SK-MEL-5 (cell line): ENCODE measurements around the gene DENND1A. TPM values are rescaled to one million over a fixed set of nuclear protein-coding genes. Genes with fewer than 3 reads are reported as not detected.

ENCODE experiments used
- DNase-seq: peaks from one replicate; pipeline ENCODE4 v3.0.0-alpha.2; 2016; ENCODE audit warnings: low read depth, low spot score
- in situ Hi-C: cut with HindIII; loops from 2 replicates; pipeline ENCODE4 v1.10.0; 2016; ENCODE audit warnings: low sequenced_read_pairs, high pct_unique_total_duplicates, low pct_unique_long_range_greater_than_20kb
- total RNA-seq: library from RNA; depleted of rRNA; stranded (reverse); fragments of >200 nt; shearing (Covaris generic); gene quantifications from 2 replicates; pipeline ENCODE4 v1.2.3, GENCODE V29; 2014

Gene DENND1A
- total RNA-seq, 1 experiment from 2014 or later = 30.4 TPM

GRCh38 chr9:123365287-123365880 is 564.5 kb downstream of the DENND1A start:
- peak; percentile 44 for DNase-seq
- in situ Hi-C loops = loop anchor here (25.0 kb wide), 1 partner anchor 253 kb away; no protein-coding TSS in a partner anchor

GRCh38 chr9:123364241-123364824 is 565.6 kb downstream of the DENND1A start:
- no peak for DNase-seq
- in situ Hi-C loops = loop anchor here (25.0 kb wide), 1 partner anchor 252 kb away; no protein-coding TSS in a partner anchor

DNA sequence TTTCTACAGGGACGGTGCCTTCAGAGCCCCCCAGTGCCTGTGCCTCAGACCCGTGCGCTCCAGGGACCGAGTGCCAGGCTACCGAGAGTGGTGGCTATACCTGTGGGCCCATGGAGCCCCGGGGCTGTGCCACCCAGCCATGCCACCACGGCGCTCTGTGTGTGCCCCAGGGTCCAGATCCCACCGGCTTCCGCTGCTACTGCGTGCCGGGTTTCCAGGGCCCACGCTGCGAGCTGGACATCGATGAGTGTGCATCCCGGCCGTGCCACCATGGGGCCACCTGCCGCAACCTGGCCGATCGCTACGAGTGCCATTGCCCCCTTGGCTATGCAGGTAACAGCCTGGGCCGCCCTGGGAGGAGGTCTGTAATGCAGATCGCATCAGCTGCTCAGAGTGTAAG is 567.1 kb downstream of the DENND1A start:
- no peak for DNase-seq
- in situ Hi-C loops = loop anchor here (25.0 kb wide), 1 partner anchor 251 kb away; no protein-coding TSS in a partner anchor

GRCh38 chr9:123361731-123362510 is 568.0 kb downstream of the DENND1A start:
- in situ Hi-C loops = loop anchor here (25.0 kb wide), 1 partner anchor 250 kb away; no protein-coding TSS in a partner anchor
- DNase-seq = no peak

DNA sequence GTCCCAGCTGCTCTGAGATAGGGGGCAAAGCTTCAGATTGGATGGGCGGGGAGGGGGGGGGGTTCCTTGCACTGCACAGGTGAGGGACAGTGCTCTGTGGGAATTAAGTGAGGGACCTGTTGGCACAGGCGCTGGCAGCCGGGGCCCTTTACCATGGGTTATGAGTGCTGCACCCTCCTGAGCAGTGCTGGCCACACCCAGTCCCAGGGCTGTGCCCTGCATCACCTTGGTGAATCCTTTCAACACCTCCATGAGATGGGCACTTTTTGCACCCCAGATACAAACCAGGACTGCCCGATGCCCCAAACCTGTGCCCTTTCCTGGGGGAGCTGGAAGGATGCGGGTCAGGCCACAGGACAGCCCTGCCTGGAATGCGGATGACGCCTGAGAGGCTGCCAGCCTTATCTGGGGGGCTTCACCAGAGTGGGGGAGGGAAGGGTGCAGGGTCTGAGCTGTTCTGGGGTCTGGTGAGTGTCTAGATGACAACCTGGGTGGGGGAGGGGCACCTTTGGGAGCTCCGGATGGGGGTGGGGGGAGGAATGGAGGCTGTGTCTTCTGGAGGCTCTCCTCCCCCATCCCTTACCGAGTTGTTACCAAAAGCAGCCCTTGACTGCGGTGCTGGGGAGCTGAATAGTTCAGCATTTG is 568.7 kb downstream of the DENND1A start:
- in situ Hi-C loops = loop anchor here (25.0 kb wide), 1 partner anchor 249 kb away; no protein-coding TSS in a partner anchor
- no peak for DNase-seq

DNA sequence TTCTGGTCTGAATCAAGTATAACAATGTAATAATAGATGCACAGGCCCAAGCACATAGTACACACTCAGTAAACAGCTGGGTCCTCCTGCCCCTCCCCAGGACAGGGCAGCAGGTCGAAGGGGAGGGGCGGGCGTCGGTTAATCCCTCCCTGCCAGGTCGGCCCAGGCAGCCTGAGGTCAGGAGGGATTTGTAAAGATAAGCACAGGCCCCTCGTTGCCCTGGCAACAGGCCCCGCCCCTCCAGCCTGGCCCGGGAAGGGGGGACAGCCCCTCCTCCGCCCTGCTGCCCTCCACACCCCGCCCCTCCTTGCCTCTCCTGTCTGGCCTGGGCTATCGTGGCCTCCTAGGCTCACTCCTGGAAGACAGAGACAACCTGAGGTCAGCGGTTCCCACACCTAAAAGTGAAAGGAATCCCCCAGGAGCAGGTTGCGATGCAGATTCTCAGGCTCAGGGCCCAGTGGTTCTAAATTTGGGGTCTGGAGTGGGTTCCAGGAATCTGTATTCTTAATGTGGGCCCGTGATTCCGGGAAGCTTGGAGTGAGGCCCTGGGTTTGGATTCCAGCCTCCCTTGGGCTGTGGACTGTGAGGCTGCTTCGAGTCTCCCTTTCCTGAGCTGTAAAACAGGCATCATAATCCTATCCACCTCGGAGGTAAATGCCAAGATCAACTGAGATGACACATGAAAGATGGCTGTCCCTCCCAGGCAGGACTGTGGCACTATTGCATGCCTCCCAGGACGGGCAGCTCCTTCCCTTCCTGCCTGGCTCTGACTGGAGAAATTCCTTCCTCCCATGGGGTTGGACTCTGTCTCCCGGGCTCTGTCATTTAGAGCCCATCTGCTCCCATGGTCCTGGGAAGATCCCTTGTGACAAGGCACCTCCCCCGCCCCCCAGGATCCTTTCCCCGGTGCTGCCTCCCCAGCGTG is 569.5 kb downstream of the DENND1A start:
- in situ Hi-C loops = loop anchor here (25.0 kb wide), 1 partner anchor 248 kb away; no protein-coding TSS in a partner anchor
- DNase-seq = peak; percentile 32

- DNase-seq = no peak
- in situ Hi-C loops = loop anchor here (25.0 kb wide), 1 partner anchor 247 kb away; no protein-coding TSS in a partner anchor
Observed at GRCh38 chr9:123359546-123359945, 570.4 kb downstream of the DENND1A start.

DNA sequence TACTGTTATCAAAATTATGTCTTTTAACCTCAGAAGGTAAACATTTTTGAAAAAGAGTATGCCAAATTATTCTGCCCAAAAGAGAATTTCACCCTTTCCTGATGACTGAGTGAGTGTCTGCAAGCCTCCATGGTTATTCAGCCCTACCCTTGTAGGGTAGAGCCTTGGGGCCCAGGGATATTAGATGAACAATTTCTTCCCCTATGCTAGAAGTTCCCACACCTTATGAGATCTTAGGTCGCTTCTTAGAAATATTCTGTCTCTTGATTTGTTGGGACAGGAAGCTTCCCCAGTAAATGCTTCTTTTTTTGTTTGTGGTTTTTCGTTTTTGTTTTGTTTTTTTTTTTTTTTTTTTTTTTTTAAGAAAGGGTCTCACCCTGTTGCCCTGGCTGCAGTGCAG is 570.8 kb downstream of the DENND1A start:
- in situ Hi-C loops = loop anchor here (25.0 kb wide), 1 partner anchor 247 kb away; no protein-coding TSS in a partner anchor
- no peak for DNase-seq

DNA sequence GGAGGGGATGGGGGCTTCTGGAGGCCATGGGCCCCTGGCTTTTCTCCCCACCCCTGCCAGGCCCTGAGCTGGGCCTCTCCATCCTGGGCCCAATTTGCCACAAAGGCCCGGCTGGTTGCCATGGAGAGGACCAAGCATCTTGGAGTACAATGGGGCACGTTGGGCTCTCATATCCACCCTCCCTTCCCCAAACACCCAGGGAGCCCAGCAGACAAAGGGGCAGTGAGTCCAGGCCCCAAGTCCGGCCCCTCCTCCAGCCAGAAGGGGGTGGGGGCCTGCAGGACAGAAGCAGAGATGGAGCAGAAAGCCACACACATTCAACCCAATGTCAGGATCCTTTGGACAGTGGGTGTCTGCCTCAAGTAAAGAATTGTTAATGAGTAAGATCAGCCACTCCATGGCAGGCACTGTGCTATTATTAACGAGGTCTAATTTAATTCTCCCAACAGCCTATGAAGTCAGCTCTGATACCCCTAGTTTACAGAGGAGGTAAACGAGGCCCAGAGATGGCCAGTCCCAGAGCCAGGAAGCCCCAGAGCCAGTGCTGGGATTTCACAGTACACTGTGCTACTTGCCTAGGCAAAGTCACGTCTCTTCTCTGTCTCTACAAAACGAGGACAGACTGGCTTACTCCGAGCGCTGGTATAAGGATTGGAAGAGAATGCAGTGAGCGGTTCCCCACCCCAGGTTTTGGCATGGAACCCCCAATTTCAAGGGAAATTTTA is 571.6 kb downstream of the DENND1A start:
- in situ Hi-C loops = loop anchor here (25.0 kb wide), 1 partner anchor 246 kb away; no protein-coding TSS in a partner anchor
- no peak for DNase-seq

DNA sequence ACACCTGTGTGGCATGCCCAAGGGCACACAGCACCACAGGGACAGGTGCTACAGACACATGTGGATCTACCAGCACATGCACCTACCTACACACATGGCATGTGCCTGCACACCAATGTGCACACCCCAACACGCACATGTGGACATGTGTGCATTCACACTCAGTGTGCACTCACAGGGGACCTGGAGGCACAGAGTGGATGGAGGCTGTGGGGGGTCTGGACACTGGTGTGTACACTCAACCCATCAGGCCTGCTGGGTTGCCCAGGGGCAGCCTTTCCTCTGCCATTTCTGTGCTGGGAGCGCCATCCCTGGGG is 572.2 kb downstream of the DENND1A start:
- in situ Hi-C loops = loop anchor here (25.0 kb wide), 1 partner anchor 245 kb away; no protein-coding TSS in a partner anchor

DNA sequence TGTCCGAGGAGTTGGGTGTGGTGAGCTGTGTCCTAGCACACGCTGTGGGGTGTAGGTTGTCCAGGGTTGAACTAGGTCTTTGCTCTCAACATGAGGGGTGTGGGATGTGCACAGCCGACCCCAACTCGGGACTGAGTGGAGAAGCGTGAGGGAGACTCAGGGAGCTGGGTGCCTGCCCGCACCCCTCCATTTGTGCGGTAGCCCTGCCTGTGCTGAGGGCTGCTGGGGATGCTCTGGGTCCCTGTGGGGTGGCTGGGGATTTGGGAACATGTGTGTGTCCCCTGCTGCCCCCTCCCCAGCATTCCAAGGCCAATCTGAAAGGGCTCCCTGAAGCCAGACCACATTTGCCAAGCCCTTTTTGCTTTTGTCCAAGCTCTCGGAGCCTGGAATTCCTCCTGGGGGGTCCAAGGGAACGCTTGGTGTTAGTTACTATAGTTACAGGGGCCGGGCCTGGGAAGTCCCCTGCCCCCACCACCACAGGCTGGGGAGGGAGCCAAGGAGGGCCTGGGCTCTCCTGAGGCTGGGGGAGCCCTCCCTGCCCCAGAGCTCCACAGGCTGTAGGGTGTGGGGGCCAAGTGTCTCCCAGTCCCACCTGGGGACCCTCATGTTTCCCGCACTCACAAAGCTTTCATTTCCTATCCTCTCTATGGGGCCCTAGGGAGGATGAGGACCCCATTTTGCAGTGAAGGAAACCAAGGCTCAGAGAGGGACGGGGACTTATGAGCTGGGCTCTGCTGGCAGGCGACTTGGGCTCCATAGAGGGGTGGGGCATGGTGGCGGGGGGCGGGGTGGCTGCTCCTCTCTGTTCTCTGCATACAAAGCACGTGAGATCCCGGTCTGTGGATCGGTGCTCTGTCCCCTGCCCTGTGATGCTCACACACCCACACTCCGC is 572.8 kb downstream of the DENND1A start:
- DNase-seq = no peak
- in situ Hi-C loops = loop anchor here (25.0 kb wide), 1 partner anchor 245 kb away; no protein-coding TSS in a partner anchor

More for the DNA sequence above, 572.2 kb downstream of the DENND1A start:
- DNase-seq = no peak

- DNase-seq = no peak
- in situ Hi-C loops = loop anchor here (25.0 kb wide), 1 partner anchor 244 kb away; no protein-coding TSS in a partner anchor
Observed at GRCh38 chr9:123355761-123356431, 574.0 kb downstream of the DENND1A start, which contains the start of gene CRB2. TSS of gene CRB2 (plus strand) at chr9:123356197. CDS start at chr9:123356261, 64 bp downstream.

DNA sequence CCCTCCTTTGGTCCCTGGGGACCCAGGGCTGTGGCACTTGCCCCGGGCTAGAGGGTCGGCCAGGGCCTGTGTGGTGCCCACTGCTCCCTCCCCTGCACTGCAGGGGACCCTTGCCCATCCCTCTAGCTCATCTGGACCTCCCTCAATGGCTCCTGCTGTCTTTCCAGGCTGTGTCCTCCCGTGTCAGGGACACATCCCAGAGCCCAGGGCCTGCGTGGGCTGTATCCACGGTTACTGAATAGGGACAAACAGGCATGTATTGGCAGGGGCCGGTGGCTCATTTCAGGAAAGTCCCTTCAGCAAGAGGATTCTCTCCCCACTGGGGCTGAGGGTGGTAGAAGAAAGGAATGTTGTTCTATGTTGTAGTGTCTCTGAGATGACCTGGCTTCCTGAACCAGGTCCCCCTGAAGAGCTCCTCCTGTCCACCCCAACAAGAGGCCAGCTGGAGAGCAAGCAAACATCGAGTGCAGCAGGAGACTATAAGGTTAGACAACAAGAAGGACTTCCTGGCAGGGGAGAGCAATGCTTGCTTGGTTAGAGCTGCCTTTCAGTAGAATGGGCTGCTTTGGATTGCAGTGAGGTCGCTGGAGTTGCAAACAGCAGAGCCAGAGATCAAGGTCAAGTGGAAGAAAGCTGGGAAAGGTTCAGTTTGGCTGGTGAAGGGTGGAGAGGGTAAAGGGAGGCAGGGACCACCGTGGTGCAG is 575.0 kb downstream of the DENND1A start:
- in situ Hi-C loops = loop anchor here (25.0 kb wide), 1 partner anchor 243 kb away; no protein-coding TSS in a partner anchor
- DNase-seq = no peak

- peak; percentile 74 for DNase-seq
- in situ Hi-C loops = loop anchor here (25.0 kb wide), 1 partner anchor 242 kb away; no protein-coding TSS in a partner anchor
Observed at GRCh38 chr9:123353984-123354591, 575.8 kb downstream of the DENND1A start.
